NOMO-1 (cell line): ENCODE results near the gene AKAP6.

ENCODE experiments used
- DNase-seq, 2 experiments: peaks; one replicate each; lab custom pipeline; 2025; ENCODE audit not compliant: unreplicated experiment in 2 of 2; lab: John Stamatoyannopoulos, UW

Gene AKAP6

GRCh38 chr14:32512813-32513212, 183.7 kb downstream of the AKAP6 start:
- no peak for DNase-seq

- DNase-seq, result no peak
These were observed 184.5 kb downstream of the AKAP6 start for GRCh38 chr14:32513571-32514009.

GRCh38 chr14:32514236-32514635, 185.1 kb downstream of the AKAP6 start:
- DNase-seq, result no peak

- no peak for DNase-seq
These were observed 185.6 kb downstream of the AKAP6 start for GRCh38 chr14:32514681-32515080.

GRCh38 chr14:32524609-32525375, 195.7 kb downstream of the AKAP6 start:
- DNase-seq, result no peak

- no peak for DNase-seq
These were observed 196.5 kb downstream of the AKAP6 start for GRCh38 chr14:32525591-32525990.

GRCh38 chr14:32530800-32531199, 201.7 kb downstream of the AKAP6 start:
- DNase-seq, result no peak

GRCh38 chr14:32531942-32532515, 202.9 kb downstream of the AKAP6 start:
- no peak for DNase-seq

- no peak for DNase-seq
These were observed 205.0 kb downstream of the AKAP6 start for GRCh38 chr14:32534145-32534544.

GRCh38 chr14:32536175-32536574, 207.1 kb downstream of the AKAP6 start:
- no peak for DNase-seq

GRCh38 chr14:32537166-32537565, 208.1 kb downstream of the AKAP6 start:
- no peak for DNase-seq

GRCh38 chr14:32542507-32542906, 213.4 kb downstream of the AKAP6 start:
- DNase-seq, result no peak

- no peak for DNase-seq
These were observed 216.0 kb downstream of the AKAP6 start for GRCh38 chr14:32545095-32545494.

- no peak for DNase-seq
These were observed 216.6 kb downstream of the AKAP6 start for GRCh38 chr14:32545506-32546210.

- DNase-seq, result no peak
These were observed 217.1 kb downstream of the AKAP6 start for GRCh38 chr14:32546246-32546645.

- DNase-seq, result no peak
These were observed 223.7 kb downstream of the AKAP6 start for GRCh38 chr14:32552766-32553165.

GRCh38 chr14:32559048-32559447, 229.9 kb downstream of the AKAP6 start:
- DNase-seq, result no peak

GRCh38 chr14:32559590-32559989, 230.5 kb downstream of the AKAP6 start:
- no peak for DNase-seq

GRCh38 chr14:32560209-32560857, 231.2 kb downstream of the AKAP6 start:
- peak; percentile 3 to 30 for DNase-seq

GRCh38 chr14:32561520-32561919, 232.4 kb downstream of the AKAP6 start:
- no peak for DNase-seq

GRCh38 chr14:32564596-32564995, 235.5 kb downstream of the AKAP6 start:
- DNase-seq, result no peak
